Heart left ventricle (tissue), 16 donors: ENCODE measurements around the gene MYO1A. TPM values are rescaled to one million over a fixed set of nuclear protein-coding genes. Genes with fewer than 3 reads are reported as not detected.

Experiments used
- ATAC-seq, 4 donors: fragments of 200-7000 bp; cut with Tn5 transposase; one replicate each; pipeline ENCODE4 v1.9.1; 2020 to 2022; ENCODE audit warnings: moderate library complexity in 4 of 4, mild to moderate bottlenecking in 3 of 4, moderate number of reproducible peaks in 1 of 4
- DNase-seq, 5 donors: peaks; one replicate each; pipeline ENCODE4 v3.0.0-alpha.2; 2020
- H3K27ac ChIP-seq, 12 donors: fragments of 200-600 bp; sonication (generic) in 4 of 12; one replicate each; pipeline versions ENCODE4 v1.5.0 to v1.8.0; 2016 to 2022; ENCODE audit warnings: mild to moderate bottlenecking in 2 of 12
- H3K27me3 ChIP-seq, 9 donors: fragments of 200-600 bp; sonication (generic) in 2 of 9; one replicate each; pipeline versions ENCODE4 v1.5.1 to v1.8.0; 2016 to 2022; ENCODE audit warnings: mild to moderate bottlenecking in 3 of 9
- H3K36me3 ChIP-seq, 9 donors: fragments of 200-600 bp; sonication (generic) in 2 of 9; one replicate each; pipeline versions ENCODE4 v1.5.0 to v1.8.0; 2018 to 2022; ENCODE audit warnings: mild to moderate bottlenecking in 2 of 9
- H3K4me1 ChIP-seq, 12 donors: fragments of 200-600 bp; sonication (generic) in 4 of 12; one replicate each; pipeline versions ENCODE4 v1.5.0 to v1.8.0; 2016 to 2022; ENCODE audit warnings: mild to moderate bottlenecking in 3 of 12
- H3K4me3 ChIP-seq, 12 donors: fragments of 200-600 bp; sonication (generic) in 4 of 12; one replicate each; pipeline versions ENCODE4 v1.5.0 to v1.8.0; 2017 to 2022; ENCODE audit warnings: mild to moderate bottlenecking in 9 of 12, moderate library complexity in 4 of 12
- H3K9me3 ChIP-seq, 12 donors: fragments of 200-600 bp; sonication (generic) in 4 of 12; one replicate each; pipeline versions ENCODE4 v1.5.0 to v1.8.0; 2016 to 2022; ENCODE audit warnings: mild to moderate bottlenecking in 1 of 12
- POLR2A ChIP-seq, 2 donors: fragments of 450-650 bp; IDR thresholded peaks; one replicate each; pipeline ENCODE4 v1.6.1; 2017; ENCODE audit warnings: antibody characterized with exemption in 2 of 2, mild to moderate bottlenecking in 2 of 2, moderate library complexity in 2 of 2
- WGBS, 4 donors: extraction: QIAGEN DNeasy Blood & Tissue Kit in 2 of 4; methylation state at CpG; one replicate each; pipeline versions ENCODE4 v1.1.5 to v1.1.7; 2013 to 2018; 5-methylcytosine and 5-hydroxymethylcytosine counted together
- intact Hi-C, 10 donors: fragments of 100-400 bp; cut with DNase I; formaldehyde crosslinking; loops; one replicate each; pipeline versions ENCODE4 v1.11.1 to v1.14.2; 2022
- polyA plus RNA-seq, 2 donors: library from polyadenylated mRNA; stranded (reverse); fragments of 200-250 nt; gene quantifications; one replicate each; pipeline ENCODE4 v1.2.3, GENCODE V29; 2013
- total RNA-seq, 9 donors: library from RNA; depleted of rRNA in 2 of 9; stranded (reverse); fragments of >200 nt in 2 of 9; fragmentation: NEBNext Ultra II Directional in 3 of 9; extraction: Animal tissue kit (Norgen Biotek cat#: 25700) in 3 of 9; gene quantifications; one replicate each; pipeline versions ENCODE4 v1.1.0 to v1.2.4, GENCODE V29; 2016 to 2023
- TF ChIP-seq, protein P1 (sequence below), 12 donors: fragments of 200-600 bp; sonication (generic) in 4 of 12; IDR thresholded peaks; one replicate each; pipeline versions ENCODE4 v1.5.0 to v1.8.0; 2018 to 2022; ENCODE audit warnings: antibody characterized with exemption in 12 of 12, mild to moderate bottlenecking in 5 of 12
- donor health status: ischemic (EF 13 %, LVEDD 7.1; RV severe dilation, severe dysfunction).
- donor health status: healthy with polysubstance abuse.
- donor health status: DM: no; HTN: yes; CAD: no.
- donor health status: DM: no; HTN: no; CAD: no.
- donor health status: ischemic (EF 25% LVEDD 6.9; RV normal size, moderate dysfunction).
- donor health status: ischemic (EF 25% LVEDD 5.7; RV mildly dilated, moderate dysfunction).
- donor health status: healthy.
- donor health status: DM: yes; HTN: yes; CAD: no.
- donor health status: ischemic (EF 35%, LVEDD 5.7; RV mildly dilated, moderate dysfunction).
- donor health status: nonischemic (EF 11% LVEDD 7.7; RV severe dilation, severe dysfunction).
- donor health status: DM: yes; HTN: yes; CAD: no.
- donor health status: PGD.
- donor health status: ischemic (EF 29% LVEDD 5.4; RV normal size, mild dysfunction).
- donor health status: nonischemic (EF 23%, LVEDD 6.1; RV moderate dilation, normal function).

MYO1A gene
- total and polyA plus RNA-seq, 11 donors, result 0.06 to 0.77 (median 0.32) TPM; not detected in 7

GRCh38 chr12:56993346-56993745 lies 56.6 kb downstream of the MYO1A start:
- TF ChIP-seq, protein P1, sequence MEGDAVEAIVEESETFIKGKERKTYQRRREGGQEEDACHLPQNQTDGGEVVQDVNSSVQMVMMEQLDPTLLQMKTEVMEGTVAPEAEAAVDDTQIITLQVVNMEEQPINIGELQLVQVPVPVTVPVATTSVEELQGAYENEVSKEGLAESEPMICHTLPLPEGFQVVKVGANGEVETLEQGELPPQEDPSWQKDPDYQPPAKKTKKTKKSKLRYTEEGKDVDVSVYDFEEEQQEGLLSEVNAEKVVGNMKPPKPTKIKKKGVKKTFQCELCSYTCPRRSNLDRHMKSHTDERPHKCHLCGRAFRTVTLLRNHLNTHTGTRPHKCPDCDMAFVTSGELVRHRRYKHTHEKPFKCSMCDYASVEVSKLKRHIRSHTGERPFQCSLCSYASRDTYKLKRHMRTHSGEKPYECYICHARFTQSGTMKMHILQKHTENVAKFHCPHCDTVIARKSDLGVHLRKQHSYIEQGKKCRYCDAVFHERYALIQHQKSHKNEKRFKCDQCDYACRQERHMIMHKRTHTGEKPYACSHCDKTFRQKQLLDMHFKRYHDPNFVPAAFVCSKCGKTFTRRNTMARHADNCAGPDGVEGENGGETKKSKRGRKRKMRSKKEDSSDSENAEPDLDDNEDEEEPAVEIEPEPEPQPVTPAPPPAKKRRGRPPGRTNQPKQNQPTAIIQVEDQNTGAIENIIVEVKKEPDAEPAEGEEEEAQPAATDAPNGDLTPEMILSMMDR (IDR thresholded peaks at IDR 0.05), result no peak
- TF ChIP-seq POLR2A (IDR thresholded peaks at IDR 0.05), result no peak
- H3K4me3 ChIP-seq, result no peak overlapping the region

GRCh38 chr12:56991319-56992246 lies 58.3 kb downstream of the MYO1A start:
- ATAC-seq (peak in 2 of 4 donors; percentile 58 to 67), DNase-seq (peak; percentile 55 to 73 (median 63))

More at GRCh38 chr12:56993346-56993745, 56.6 kb downstream of the MYO1A start:
- WGBS, 4 donors, result 81 to 90% (median 83%) methylated on average over 10 of the region's 10 CpGs
- Histone ChIP-seq H3K4me1 (peaks cover 0 to 40% (median 19%) of the 10 kb centered on the region in 12 donors), H3K36me3 (peaks cover 0 to 10% (median 0%) of the 10 kb centered on the region in 9 donors), H3K9me3 (no peaks in the 10 kb centered on the region), H3K27ac (no peak overlapping the region), H3K27me3 (no peaks in the 10 kb centered on the region)
- no peak for ATAC-seq
- intact Hi-C loops, result no loop called here
- no peak for DNase-seq

GRCh38 chr12:56990648-56991318 lies 59.1 kb downstream of the MYO1A start:
- H3K4me1 ChIP-seq, result peaks cover 4 to 46% (median 28%) of the 10 kb centered on the region in 12 donors
- DNase-seq, result no peak
- intact Hi-C loops, result no loop called here
- TF ChIP-seq, protein P1 (IDR thresholded peaks at IDR 0.05), result no peak
- no peak for TF ChIP-seq POLR2A (IDR thresholded peaks at IDR 0.05)
- 47 to 56% (median 55%) methylated on average over 7 of the region's 7 CpGs for WGBS, 4 donors
- H3K27ac ChIP-seq, result peak overlapping the region in 8 of 12 donors; percentile 0 to 70 (median 42)
- H3K9me3 ChIP-seq, result no peaks in the 10 kb centered on the region
- H3K36me3 ChIP-seq, result peaks cover 0 to 9% (median 0%) of the 10 kb centered on the region in 9 donors
- H3K27me3 ChIP-seq, result no peaks in the 10 kb centered on the region
- peak in 1 of 4 donors; percentile 3 for ATAC-seq
- no peak overlapping the region for H3K4me3 ChIP-seq

More at GRCh38 chr12:56991319-56992246, 58.3 kb downstream of the MYO1A start:
- Histone ChIP-seq H3K36me3 (peaks cover 0 to 10% (median 0%) of the 10 kb centered on the region in 9 donors), H3K4me3 (no peak overlapping the region), H3K27me3 (no peaks in the 10 kb centered on the region), H3K27ac (peak overlapping the region in 8 of 12 donors; percentile 15 to 83 (median 48)), H3K4me1 (peaks cover 4 to 46% (median 28%) of the 10 kb centered on the region in 12 donors), H3K9me3 (no peaks in the 10 kb centered on the region)
- WGBS, 4 donors, result 65 to 71% (median 69%) methylated on average over 8 of the region's 8 CpGs
- TF ChIP-seq, protein P1 (IDR thresholded peaks at IDR 0.05), result no peak
- no peak for TF ChIP-seq POLR2A (IDR thresholded peaks at IDR 0.05)
- intact Hi-C loops, result no loop called here
